GM12878 (cell line): ENCODE measurements around the gene SLX4IP. TPM values are rescaled to one million over a fixed set of nuclear protein-coding genes. Genes with fewer than 3 reads are reported as not detected.

ENCODE experiments used
- ATAC-seq: fragments of 200-7000 bp; cut with Tn5 transposase; 3 replicates; pipeline ENCODE4 v1.9.1; 2020; ENCODE audit warnings: mild to moderate bottlenecking, moderate library complexity
- BruUV-seq: library from RNA; stranded (reverse); fragments of 400-500 nt; replicated peaks from 2 replicates; lab custom pipeline; 2021; lab: Mats Ljungman, UMichigan
- CTCF ChIA-PET: fragments of 300-600 bp; sonication (Branson Sonifier 250); formaldehyde crosslinking; extraction: SDS; loops from one replicate; lab custom pipeline; 2021; ENCODE audit warnings: inconsistent platforms; lab: Yijun Ruan, JAX
- POLR2A ChIA-PET: fragments of 350-600 bp; formaldehyde crosslinking; extraction: SDS; loops from one replicate; lab custom pipeline; 2021; ENCODE audit warnings: inconsistent platforms; lab: Charles Lee
- RAD21 ChIA-PET: fragments of 300-600 bp; sonication (Branson Sonifier 250); formaldehyde crosslinking; loops from one replicate; lab custom pipeline; 2023; ENCODE audit warnings: antibody characterized with exemption; ENCODE audit not compliant: unreplicated experiment; lab: Charles Lee
- SMC1A ChIA-PET: fragments of 300-600 bp; sonication (Branson Sonifier 250); formaldehyde crosslinking; loops from one replicate; lab custom pipeline; 2023; ENCODE audit not compliant: unreplicated experiment, uncharacterized antibody; lab: Charles Lee
- DNase-seq: peaks from one replicate; pipeline ENCODE4 v3.0.0-alpha.2; 2011; ENCODE audit warnings: low read depth, low spot score
- FAIRE-seq: peaks from 3 replicates; lab custom pipeline; 2011; peaks lifted over from hg19 to GRCh38; lab: Jason Lieb, UNC
- H2AFZ ChIP-seq: 2 replicates; pipeline ENCODE4 v1.6.0; 2011; ENCODE audit warnings: low read depth, low read length, control low read depth; ENCODE audit not compliant: control insufficient read depth
- H3K27ac ChIP-seq: 2 replicates; pipeline ENCODE4 v1.5.1; 2011; ENCODE audit warnings: control low read depth; ENCODE audit not compliant: control insufficient read depth, insufficient read depth
- H3K27me3 ChIP-seq, 2 experiments: replicated peaks in 1 of 2; 2 replicates each; pipeline versions ENCODE4 v1.6.0 to v1.6.1; 2011; ENCODE audit warnings: low read length in 1 of 2; ENCODE audit not compliant: control insufficient read depth in 2 of 2, insufficient read depth in 2 of 2
- H3K36me3 ChIP-seq, 2 experiments: 2 replicates each; pipeline ENCODE4 v1.5.1; 2011; ENCODE audit warnings: low read length in 1 of 2; ENCODE audit not compliant: control insufficient read depth in 2 of 2, insufficient read depth in 2 of 2
- H3K4me1 ChIP-seq: 2 replicates; pipeline ENCODE4 v1.6.1; 2011; ENCODE audit warnings: mild to moderate bottlenecking, low read length, moderate library complexity, mixed read lengths; ENCODE audit not compliant: control insufficient read depth, insufficient read depth
- H3K4me2 ChIP-seq: 2 replicates; pipeline ENCODE4 v1.6.0; 2011; ENCODE audit warnings: control low read depth; ENCODE audit not compliant: control insufficient read depth, insufficient read depth
- H3K4me3 ChIP-seq: fragments of 200-600 bp; sonication (generic); 2 replicates; pipeline ENCODE4 v1.5.1; 2016
- H3K79me2 ChIP-seq: 2 replicates; pipeline ENCODE4 v1.6.0; 2011; ENCODE audit warnings: low read length; ENCODE audit not compliant: control insufficient read depth, insufficient read depth
- H3K9ac ChIP-seq: 2 replicates; pipeline ENCODE4 v1.8.0; 2011; ENCODE audit warnings: low read length, control low read depth, mixed read lengths; ENCODE audit not compliant: control insufficient read depth, insufficient read depth
- H3K9me3 ChIP-seq: replicated peaks from 3 replicates; pipeline ENCODE4 v1.5.1; 2011; ENCODE audit warnings: mild to moderate bottlenecking, low read length; ENCODE audit not compliant: control insufficient read depth, insufficient read depth
- H4K20me1 ChIP-seq: 2 replicates; pipeline ENCODE4 v1.6.0; 2011; ENCODE audit not compliant: control insufficient read depth, insufficient read depth
- BCL3 ChIP-seq: IDR thresholded peaks from 2 replicates; pipeline ENCODE4 v1.6.1; 2011; ENCODE audit warnings: borderline replicate concordance, low read depth, mild to moderate bottlenecking, moderate library complexity, low read length; ENCODE audit not compliant: insufficient read depth, poor library complexity, severe bottlenecking
- EP300 ChIP-seq, 2 experiments: fragments of 150-350 bp in 1 of 2; IDR thresholded peaks; 2 replicates each; pipeline ENCODE4 v1.6.1; 2011 to 2012; ENCODE audit warnings: low read depth in 2 of 2, low read length in 2 of 2, borderline replicate concordance in 1 of 2, improper control_type of control experiment in 1 of 2, inconsistent platforms in 1 of 2; ENCODE audit not compliant: control insufficient read depth in 1 of 2
- FOXK2 ChIP-seq: fragments of 450-650 bp; IDR thresholded peaks from 2 replicates; pipeline ENCODE4 v1.6.1; 2017; ENCODE audit warnings: mild to moderate bottlenecking, moderate library complexity
- IRF4 ChIP-seq: IDR thresholded peaks from 2 replicates; pipeline ENCODE4 v1.6.1; 2011; ENCODE audit warnings: low read depth, low read length
- KAT2A ChIP-seq: conservative IDR thresholded peaks from 2 replicates; pipeline ENCODE4 v1.6.1; 2011; ENCODE audit warnings: low read depth, low read length; ENCODE audit not compliant: control insufficient read depth
- NFXL1 ChIP-seq: fragments of 450-650 bp; IDR thresholded peaks from 2 replicates; pipeline ENCODE4 v1.6.1; 2017; ENCODE audit warnings: antibody characterized with exemption, mild to moderate bottlenecking, borderline replicate concordance
- POLR2AphosphoS5 ChIP-seq: IDR thresholded peaks from 2 replicates; pipeline ENCODE4 v1.6.1; 2011; ENCODE audit warnings: mild to moderate bottlenecking, low read length, inconsistent platforms
- RUNX3 ChIP-seq: IDR thresholded peaks from 2 replicates; pipeline ENCODE4 v1.6.1; 2012; ENCODE audit warnings: low read length, inconsistent platforms
- SUZ12 ChIP-seq: fragments of 200-600 bp; sonication (generic); IDR thresholded peaks from one replicate; pipeline ENCODE4 v1.6.1; 2018; ENCODE audit warnings: antibody characterized with exemption, mild to moderate bottlenecking; ENCODE audit not compliant: unreplicated experiment
- ZNF217 ChIP-seq: fragments of 450-650 bp; IDR thresholded peaks from 2 replicates; pipeline ENCODE4 v1.6.1; 2017; ENCODE audit warnings: antibody characterized with exemption, mild to moderate bottlenecking
- ZNF274 ChIP-seq: IDR thresholded peaks from one replicate; pipeline ENCODE4 v1.8.0; 2011; ENCODE audit not compliant: insufficient read length, insufficient read depth
- ZNF687 ChIP-seq: fragments of 450-650 bp; IDR thresholded peaks from 2 replicates; pipeline ENCODE4 v1.6.1; 2017; ENCODE audit warnings: mild to moderate bottlenecking, moderate library complexity
- WGBS: methylation state at CpG from one replicate; pipeline ENCODE4 v1.1.6; 2016; ENCODE audit warnings: low lambda C conversion rate; ENCODE audit not compliant: insufficient replicate concordance, insufficient coverage; ENCODE audit errors: missing lambda C conversion rate; 5-methylcytosine and 5-hydroxymethylcytosine counted together
- in situ Hi-C: fragments of 300-500 bp; cut with MboI; formaldehyde crosslinking; loops from 9 replicates; pipeline ENCODE4 v1.14.3; 2018; ENCODE audit warnings: mixed read lengths
- intact Hi-C: fragments of 100-400 bp; cut with micrococcal nuclease; formaldehyde crosslinking; loops from one replicate; pipeline ENCODE4 v1.14.2; 2022; ENCODE audit not compliant: unreplicated experiment
- polyA plus RNA-seq, 11 experiments: library from polyadenylated mRNA; depleted of rRNA in 4 of 11; unstranded in 6 of 11; stranded (reverse) in 5 of 11; fragments of >200 nt; fragmentation: Nextera tagmentation in 4 of 11; fragmentation: Illumina TruSeq in 1 of 11; extraction: Ambion mirVana in 4 of 11; extraction: Trizol in 1 of 11; gene quantifications; 1 replicate in 1 of 11; 2 replicates in 10 of 11; pipeline versions ENCODE4 v1.2.1 to v1.2.3, GENCODE V29; 2011 to 2016; ENCODE audit warnings: inconsistent platforms in 2 of 11, missing spikeins in 2 of 11, low read depth in 1 of 11
- total RNA-seq, 4 experiments: library from RNA; depleted of rRNA in 3 of 4; stranded (reverse); fragments of >200 nt in 3 of 4; fragmentation: Illumina TruSeq in 1 of 4; extraction: Trizol in 1 of 4; gene quantifications; 2 replicates each; pipeline versions ENCODE4 v1.2.1 to v1.2.3, GENCODE V29; 2013 to 2021

The SLX4IP gene
- total and polyA plus RNA-seq, 10 of the 15 experiments (the other 5 are each of a cell fraction or from before 2014, with no cell fraction given) = 2.2 to 11.0 (median 6.3) TPM

GRCh38 chr20:10673842-10674683 is 239.0 kb downstream of the SLX4IP start, which contains the start of gene JAG1 (continued):
- TF ChIP-seq EP300 (IDR thresholded peaks at IDR 0.05; ENCODE audit: borderline replicate concordance in 1 of 2, control insufficient read depth in 1 of 2, low read depth in 2 of 2, low read length in 2 of 2) = no peak
- peak; percentile 85 for TF ChIP-seq ZNF217
- no peak for TF ChIP-seq SUZ12
- no peak for TF ChIP-seq ZNF274
- TF ChIP-seq IRF4 = no peak
- no peak for TF ChIP-seq KAT2A
- peak; percentile 27; the same call in 1 of the 2 replicates for TF ChIP-seq RUNX3
- 0 out of 2 replicates have a peak, but pooled peaks have one; percentile 37 for TF ChIP-seq NFXL1

- H3K4me1 ChIP-seq = peaks cover 23% of the 10 kb centered on the region
- peaks cover 6% of the 10 kb centered on the region for H3K79me2 ChIP-seq
- no peaks in the 10 kb centered on the region for H4K20me1 ChIP-seq
- peaks cover 0 to 5% of the 10 kb centered on the region in 2 experiments; a peak in 2 of 4 replicates for H3K27me3 ChIP-seq
- no peaks in the 10 kb centered on the region for H3K36me3 ChIP-seq
- peak overlapping the region; percentile 46 for H3K27ac ChIP-seq
- ATAC-seq = peak; percentile 53
- no peak for FAIRE-seq
- no peak for DNase-seq
- SMC1A ChIA-PET = interaction anchor here (1.0 to 2.1 kb wide), 11 partner anchors 12 to 871 kb away, joined by 3 to 5 read pairs (median 4); partner anchors contain the start of gene SLX4IP
- H3K9me3 ChIP-seq = no peaks in the 10 kb centered on the region
- CTCF ChIA-PET = interaction anchor here (0.6 to 2.6 kb wide), 13 partner anchors 8 to 868 kb away, joined by 3 to 8 read pairs (median 4); no protein-coding TSS in a partner anchor
- POLR2A ChIA-PET = interaction anchor here (1.5 to 2.1 kb wide), 2 partner anchors 123 to 592 kb away, joined by 4 to 6 read pairs; no protein-coding TSS in a partner anchor
- BruUV-seq = no TSS peak
- H2AFZ ChIP-seq = peak overlapping the region; percentile 81
- RAD21 ChIA-PET = interaction anchor here (0.9 to 3.9 kb wide), 5 partner anchors 164 to 592 kb away, joined by 3 to 17 read pairs (median 3); no protein-coding TSS in a partner anchor
- in situ Hi-C loops (loop anchor here (5.0 to 10.0 kb wide), 2 partner anchors 597 to 870 kb away; no protein-coding TSS in a partner anchor), intact Hi-C loops (loop anchor here (1.0 to 10.0 kb wide), 8 partner anchors 200 to 869 kb away; no protein-coding TSS in a partner anchor)
- peak overlapping the region; percentile 32 for H3K4me2 ChIP-seq
- H3K9ac ChIP-seq = peak overlapping the region; percentile 62
- 8% methylated on average over 36 of the region's 38 CpGs for WGBS
- peak overlapping the region; percentile 81 for H3K4me3 ChIP-seq
- TF ChIP-seq POLR2AphosphoS5 (no peak), ZNF687 (no peak), FOXK2 (no peak), BCL3 (no peak)
Measured at GRCh38 chr20:10674684-10675449, 239.8 kb downstream of the SLX4IP start.
